D721Med (cell line): Measurements from ENCODE around the gene ENOX1.

Source experiments
- DNase-seq: peaks from one replicate; pipeline ENCODE4 v3.0.0; 2011; ENCODE audit warnings: low spot score; ENCODE audit not compliant: insufficient read length
- FAIRE-seq: peaks from 2 replicates; lab custom pipeline; 2011; peaks lifted over from hg19 to GRCh38; lab: Jason Lieb, UNC
- TF ChIP-seq, protein P1 (sequence below): IDR thresholded peaks from 2 replicates; pipeline ENCODE4 v1.5.1; 2012; ENCODE audit warnings: mild to moderate bottlenecking, control low read depth; ENCODE audit not compliant: insufficient read depth; ENCODE audit errors: missing control alignments

The ENOX1 gene

DNA sequence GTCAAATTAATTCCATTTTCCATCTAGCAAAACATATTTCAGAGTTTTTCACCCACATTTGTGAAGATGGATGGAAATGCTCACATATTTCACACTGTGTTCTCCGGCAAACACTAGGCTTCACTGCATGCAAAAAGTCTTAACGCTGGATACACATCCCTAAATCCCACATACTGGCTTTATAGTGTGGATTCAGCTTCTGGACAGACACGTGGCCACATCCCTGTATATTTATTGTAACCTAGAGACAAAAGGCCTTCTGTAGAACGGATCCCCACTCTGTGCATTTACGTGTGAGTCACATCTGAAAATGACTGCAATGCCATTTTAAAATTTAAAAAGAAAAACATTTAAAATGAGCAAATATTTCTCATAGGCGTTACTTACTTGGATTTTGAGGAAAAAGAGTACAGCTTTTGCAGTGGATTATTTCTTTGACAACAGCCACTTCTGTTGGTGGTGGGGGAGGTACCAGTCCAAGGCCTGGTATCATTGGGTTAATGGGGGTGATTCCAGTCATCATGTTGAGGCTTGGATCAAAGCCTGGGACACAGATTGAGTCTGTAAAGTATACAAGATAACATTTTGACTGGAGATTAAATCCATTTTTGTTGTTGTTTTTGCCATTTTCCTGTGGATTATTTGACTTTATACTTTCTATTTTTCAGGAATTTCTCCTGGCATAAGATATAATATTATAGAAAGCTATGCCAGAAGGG is 425.7 kb downstream of the ENOX1 start:
- FAIRE-seq (no peak), DNase-seq (no peak)
- TF ChIP-seq, protein P1, sequence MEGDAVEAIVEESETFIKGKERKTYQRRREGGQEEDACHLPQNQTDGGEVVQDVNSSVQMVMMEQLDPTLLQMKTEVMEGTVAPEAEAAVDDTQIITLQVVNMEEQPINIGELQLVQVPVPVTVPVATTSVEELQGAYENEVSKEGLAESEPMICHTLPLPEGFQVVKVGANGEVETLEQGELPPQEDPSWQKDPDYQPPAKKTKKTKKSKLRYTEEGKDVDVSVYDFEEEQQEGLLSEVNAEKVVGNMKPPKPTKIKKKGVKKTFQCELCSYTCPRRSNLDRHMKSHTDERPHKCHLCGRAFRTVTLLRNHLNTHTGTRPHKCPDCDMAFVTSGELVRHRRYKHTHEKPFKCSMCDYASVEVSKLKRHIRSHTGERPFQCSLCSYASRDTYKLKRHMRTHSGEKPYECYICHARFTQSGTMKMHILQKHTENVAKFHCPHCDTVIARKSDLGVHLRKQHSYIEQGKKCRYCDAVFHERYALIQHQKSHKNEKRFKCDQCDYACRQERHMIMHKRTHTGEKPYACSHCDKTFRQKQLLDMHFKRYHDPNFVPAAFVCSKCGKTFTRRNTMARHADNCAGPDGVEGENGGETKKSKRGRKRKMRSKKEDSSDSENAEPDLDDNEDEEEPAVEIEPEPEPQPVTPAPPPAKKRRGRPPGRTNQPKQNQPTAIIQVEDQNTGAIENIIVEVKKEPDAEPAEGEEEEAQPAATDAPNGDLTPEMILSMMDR = no peak

DNA sequence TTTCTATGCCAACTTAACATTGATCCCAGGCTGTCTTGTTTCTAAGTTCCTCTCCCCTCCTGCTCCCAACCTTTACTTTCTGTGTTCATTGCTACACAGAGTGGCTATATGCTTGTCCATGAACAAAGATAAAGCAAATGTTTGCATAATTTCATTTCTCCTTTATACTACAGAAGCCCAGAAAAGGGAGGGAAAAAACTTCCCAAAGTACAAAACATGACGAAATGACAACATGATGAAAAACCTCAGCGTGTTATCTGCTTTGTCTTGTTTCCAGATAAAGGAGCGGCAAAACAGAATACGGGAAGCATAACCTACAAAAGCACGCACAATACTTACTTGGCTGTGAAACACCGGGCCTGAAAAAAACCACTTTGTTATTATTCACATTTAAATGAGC is 426.6 kb downstream of the ENOX1 start:
- DNase-seq = no peak
- TF ChIP-seq, protein P1 = no peak
- FAIRE-seq = no peak

DNA sequence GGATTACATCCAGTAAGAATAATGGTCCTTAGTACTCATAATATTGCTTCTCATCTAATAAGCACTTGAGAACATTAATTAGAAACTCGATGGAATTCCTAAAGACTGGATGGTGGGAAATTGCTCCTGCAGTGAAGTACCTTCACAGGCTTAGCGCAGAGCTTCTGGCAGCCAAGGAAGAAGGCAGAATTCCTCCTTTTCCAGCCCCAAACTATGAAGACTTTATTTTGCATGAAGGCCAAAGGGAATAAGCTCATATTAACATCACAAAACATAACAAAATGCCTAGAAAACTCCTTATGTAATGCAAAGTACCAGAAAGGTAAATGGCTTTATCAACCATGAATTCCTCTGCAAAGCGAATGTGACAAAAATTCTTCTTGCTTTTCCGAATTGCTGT is 427.2 kb downstream of the ENOX1 start:
- no peak for DNase-seq
- no peak for FAIRE-seq
- TF ChIP-seq, protein P1 = no peak

DNA sequence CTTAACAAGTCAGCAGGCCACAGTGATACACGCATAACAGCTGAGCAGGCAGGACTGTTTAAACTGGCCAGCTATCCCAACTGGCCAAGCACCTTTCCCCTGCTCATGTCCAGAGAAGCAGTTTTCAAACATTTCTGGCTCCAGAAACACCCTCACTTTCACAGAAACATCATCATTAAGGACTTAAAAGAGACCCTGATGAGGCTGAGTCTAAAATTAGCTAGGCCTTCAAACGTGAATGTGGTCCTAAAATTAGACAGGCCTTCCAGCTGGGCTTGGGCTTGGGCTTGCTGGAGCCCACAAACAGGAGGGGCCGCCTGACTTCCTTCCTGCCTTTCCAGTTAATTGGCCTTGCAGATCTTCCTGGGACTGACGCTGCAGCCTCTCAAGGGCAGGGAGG is 429.2 kb downstream of the ENOX1 start:
- no peak for DNase-seq
- TF ChIP-seq, protein P1 = no peak
- FAIRE-seq = no peak

DNA sequence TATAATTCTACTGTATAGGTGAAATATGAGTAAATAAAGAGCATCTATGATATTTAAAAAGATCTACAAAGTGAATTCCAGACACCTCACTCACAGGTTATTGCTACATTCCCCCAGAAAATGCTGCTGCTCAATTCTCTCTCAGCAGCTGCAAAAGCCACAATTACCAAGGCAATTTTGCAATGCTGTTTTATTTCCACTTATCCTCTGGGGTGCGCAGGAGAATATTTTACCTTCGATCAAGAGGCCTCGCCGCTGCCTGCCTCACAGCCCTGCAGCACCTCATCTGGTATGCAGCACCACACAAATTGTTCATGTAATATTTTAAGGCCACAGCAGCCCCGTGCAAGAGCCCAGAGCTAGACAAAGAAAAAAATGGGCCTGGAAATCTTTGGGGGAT is 430.2 kb downstream of the ENOX1 start:
- DNase-seq (no peak), FAIRE-seq (no peak)
- TF ChIP-seq, protein P1 = no peak

DNA sequence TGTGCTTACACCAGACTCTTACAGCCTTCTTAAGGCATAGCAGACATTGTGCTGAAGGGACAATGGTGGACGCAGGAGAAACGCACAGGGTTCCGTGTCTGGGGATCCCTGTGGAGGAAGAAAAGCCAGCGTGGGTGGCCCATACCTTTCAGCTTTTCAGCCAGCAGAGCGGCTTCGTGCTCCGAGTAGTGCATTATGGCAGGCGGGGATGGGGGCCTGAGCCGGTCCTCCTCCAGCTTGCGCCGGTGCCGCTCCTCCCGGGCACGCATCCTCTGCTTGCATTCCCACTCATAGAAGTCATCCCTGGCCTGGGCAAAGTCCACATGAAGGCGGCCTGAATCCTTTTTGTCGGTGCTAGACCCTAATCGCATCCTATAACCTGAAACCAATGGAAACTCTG is 431.0 kb downstream of the ENOX1 start:
- no peak for DNase-seq
- no peak for FAIRE-seq
- TF ChIP-seq, protein P1 = no peak

DNA sequence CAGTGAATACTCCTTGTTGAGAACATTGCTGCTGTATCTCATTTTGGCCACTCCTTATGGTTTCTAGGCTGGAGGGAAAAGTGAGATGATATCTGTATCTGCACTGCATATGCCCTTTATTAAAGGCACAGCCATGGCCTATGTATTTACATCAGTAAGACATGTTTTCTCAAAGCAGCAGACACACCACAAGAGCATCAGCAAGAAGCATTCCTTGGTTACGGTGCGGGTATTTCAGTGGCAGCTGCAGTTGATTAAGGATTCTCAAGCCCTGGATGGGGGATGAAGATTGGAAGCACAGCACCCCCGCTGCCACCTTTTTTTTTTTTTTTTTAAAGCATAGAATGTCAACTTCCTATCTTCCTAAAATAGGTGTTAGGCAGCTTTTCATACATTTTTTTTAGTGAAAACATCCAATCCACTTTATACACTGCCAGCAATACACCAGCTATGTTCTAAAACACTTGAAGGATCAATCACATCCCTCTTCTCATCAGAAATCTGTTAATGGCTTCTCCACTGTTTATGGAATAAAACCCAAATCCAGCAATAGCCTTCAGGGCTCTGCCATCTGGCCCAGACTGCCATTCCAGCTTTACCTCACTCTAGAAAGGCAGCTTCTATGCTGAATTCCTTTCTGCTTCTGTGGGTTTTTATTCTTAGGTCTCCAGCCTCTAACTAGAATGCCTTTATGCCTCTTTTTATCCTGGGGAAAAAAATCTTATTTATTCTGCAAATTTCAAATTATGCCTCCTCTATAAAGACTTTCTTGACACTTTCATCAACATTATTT is 432.4 kb downstream of the ENOX1 start:
- DNase-seq (no peak), FAIRE-seq (no peak)
- TF ChIP-seq, protein P1 = no peak
